Activated CD4-positive, alpha-beta T cell treated with anti-CD3 and anti-CD28 coated beads, Interleukin-2, amount 50 U/mL, for 48 hours (primary cell): Measurements from ENCODE around the gene PNLIP.

Experiments
- DNase-seq, 2 experiments: peaks; one replicate each; pipeline ENCODE4 v3.0.0-alpha.2; 2020

The PNLIP gene

GRCh38 chr10:116545756-116546155 is at the start of gene PNLIP:
PNLIP (plus strand) TSS chr10:116545931; CDS start chr10:116546093, 162 bp downstream.
- DNase-seq = no peak

GRCh38 chr10:116504786-116505185 is 40.9 kb upstream of the PNLIP start:
- DNase-seq = no peak

- DNase-seq = no peak
Measured at GRCh38 chr10:116510565-116510964, 35.2 kb upstream of the PNLIP start.

- no peak for DNase-seq
Measured at GRCh38 chr10:116511365-116511764, 34.4 kb upstream of the PNLIP start.

- DNase-seq = peak; percentile 19 to 36
Measured at GRCh38 chr10:116521424-116522290, 24.1 kb upstream of the PNLIP start.

GRCh38 chr10:116522803-116523381 is 22.8 kb upstream of the PNLIP start:
- no peak for DNase-seq

GRCh38 chr10:116524736-116525135 is 21.0 kb upstream of the PNLIP start:
- DNase-seq = no peak

- no peak for DNase-seq
Measured at GRCh38 chr10:116526219-116526618, 19.5 kb upstream of the PNLIP start.

GRCh38 chr10:116536810-116537209 is 8.9 kb upstream of the PNLIP start:
- no peak for DNase-seq

- DNase-seq = no peak
Measured at GRCh38 chr10:116538456-116538855, 7.3 kb upstream of the PNLIP start.

- no peak for DNase-seq
Measured at GRCh38 chr10:116538992-116539391, 6.7 kb upstream of the PNLIP start.

GRCh38 chr10:116540814-116541213 is 4.9 kb upstream of the PNLIP start:
- no peak for DNase-seq

GRCh38 chr10:116542007-116542677 is 3.6 kb upstream of the PNLIP start:
- DNase-seq = no peak

- DNase-seq = no peak
Measured at GRCh38 chr10:116545122-116545521, 609 bp upstream of the PNLIP start.

- no peak for DNase-seq
Measured at GRCh38 chr10:116548301-116548700, 2.6 kb downstream of the PNLIP start.

GRCh38 chr10:116553378-116553980 is 7.7 kb downstream of the PNLIP start:
- no peak for DNase-seq

- DNase-seq = no peak
Measured at GRCh38 chr10:116554628-116555027, 8.9 kb downstream of the PNLIP start.

GRCh38 chr10:116555880-116556279 is 10.1 kb downstream of the PNLIP start:
- no peak for DNase-seq

- no peak for DNase-seq
Measured at GRCh38 chr10:116557305-116557880, 11.7 kb downstream of the PNLIP start.

GRCh38 chr10:116565534-116565933 is 19.8 kb downstream of the PNLIP start:
- DNase-seq = no peak

- DNase-seq = no peak
Measured at GRCh38 chr10:116566932-116567331, 21.2 kb downstream of the PNLIP start.

GRCh38 chr10:116567335-116567734 is 21.6 kb downstream of the PNLIP start:
- DNase-seq = no peak

GRCh38 chr10:116574797-116575196 is 29.1 kb downstream of the PNLIP start:
- no peak for DNase-seq
